ENCODE measurements around the gene MAEA.
A peak's percentile ranks its signal among the peaks of the same experiment; 100 is the strongest.

MAEA gene

GRCh38 chr4:1337951-1338751, 48.5 kb downstream of the MAEA start:
- DNase-seq = no peak

- DNase-seq = no peak
Observed at GRCh38 chr4:1338752-1339414, 49.2 kb downstream of the MAEA start.

- DNase-seq = no peak
Observed at GRCh38 chr4:1339489-1339888, 49.8 kb downstream of the MAEA start.

GRCh38 chr4:1340181-1340747, 50.6 kb downstream of the MAEA start:
- DNase-seq = no peak

GRCh38 chr4:1340861-1341260, 51.2 kb downstream of the MAEA start:
- DNase-seq = no peak

DNA sequence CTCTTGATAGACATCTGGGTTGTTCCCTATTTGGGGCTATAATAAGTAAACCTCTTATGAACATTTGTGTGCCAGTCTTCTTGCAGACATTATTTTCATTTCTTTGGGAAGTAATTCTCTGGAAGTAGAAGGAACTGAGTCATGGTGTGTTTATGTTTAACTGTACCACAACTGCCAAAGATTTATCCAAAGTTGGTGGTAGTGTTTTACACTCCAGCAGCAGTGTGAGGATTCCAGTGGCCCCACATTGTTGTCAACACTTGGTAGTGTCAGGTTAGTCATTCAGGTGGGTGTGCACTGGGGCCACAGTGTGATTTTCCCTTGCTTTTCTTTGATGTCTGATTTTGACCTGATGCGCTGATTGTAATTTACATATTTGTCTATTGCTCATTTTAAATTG, 52.3 kb downstream of the MAEA start:
- no peak for DNase-seq

GRCh38 chr4:1344696-1345095, 55.0 kb downstream of the MAEA start:
- DNase-seq = no peak

GRCh38 chr4:1345903-1346780, 56.5 kb downstream of the MAEA start:
- DNase-seq = peak; percentile 65

- peak; percentile 100 for DNase-seq
Observed at GRCh38 chr4:1346781-1347409, 57.2 kb downstream of the MAEA start, which contains the start of gene UVSSA. UVSSA (plus strand) TSS chr4:1347208; CDS start chr4:1348092, 884 bp downstream.

- DNase-seq = peak; percentile 55
Observed at GRCh38 chr4:1347410-1347864, 57.7 kb downstream of the MAEA start.

DNA sequence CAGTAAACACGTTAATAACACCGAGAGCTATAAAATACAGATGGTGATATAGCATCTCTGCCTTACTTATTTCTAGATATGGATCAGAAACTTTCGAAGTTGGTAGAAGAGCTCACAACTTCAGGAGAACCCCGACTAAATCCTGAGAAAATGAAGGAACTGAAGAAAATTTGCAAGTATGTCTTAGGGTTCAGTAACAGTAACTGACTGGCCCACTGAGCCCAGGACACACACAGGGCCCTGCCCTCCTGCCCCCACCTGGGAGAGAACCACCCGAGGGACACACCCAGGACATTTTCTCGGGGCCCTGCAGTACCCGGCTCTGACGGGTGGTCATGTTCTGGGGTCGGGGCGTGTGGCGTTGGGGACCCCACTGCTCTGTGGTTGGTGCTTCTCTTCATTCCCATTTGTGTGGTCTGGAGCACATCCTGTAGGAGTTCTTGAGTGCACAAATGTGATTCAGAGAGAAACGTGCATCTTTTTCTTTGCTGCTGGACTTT, 58.4 kb downstream of the MAEA start:
- no peak for DNase-seq

- DNase-seq = no peak
Observed at GRCh38 chr4:1348746-1349145, 59.1 kb downstream of the MAEA start.

GRCh38 chr4:1349359-1350168, 59.9 kb downstream of the MAEA start:
- DNase-seq = no peak

DNA sequence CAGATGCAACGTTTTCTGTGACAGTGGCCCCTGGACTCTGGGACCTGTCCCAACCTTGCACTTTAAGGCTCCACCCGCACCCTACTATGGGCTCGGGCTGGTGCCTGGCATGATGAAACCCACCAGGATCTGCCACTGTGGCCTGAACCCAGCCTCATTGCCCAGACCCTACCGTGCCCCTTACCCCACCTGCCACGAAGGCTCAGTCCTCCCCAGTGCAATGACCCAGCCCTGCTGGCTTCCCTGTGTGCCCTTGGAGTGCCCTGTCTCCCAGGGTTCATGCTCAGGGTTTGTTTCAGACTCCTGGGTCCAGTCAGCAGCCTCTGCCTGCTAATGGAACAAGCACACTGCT, 60.5 kb downstream of the MAEA start:
- no peak for DNase-seq

GRCh38 chr4:1351854-1352566, 62.3 kb downstream of the MAEA start:
- DNase-seq = peak; percentile 88

DNA sequence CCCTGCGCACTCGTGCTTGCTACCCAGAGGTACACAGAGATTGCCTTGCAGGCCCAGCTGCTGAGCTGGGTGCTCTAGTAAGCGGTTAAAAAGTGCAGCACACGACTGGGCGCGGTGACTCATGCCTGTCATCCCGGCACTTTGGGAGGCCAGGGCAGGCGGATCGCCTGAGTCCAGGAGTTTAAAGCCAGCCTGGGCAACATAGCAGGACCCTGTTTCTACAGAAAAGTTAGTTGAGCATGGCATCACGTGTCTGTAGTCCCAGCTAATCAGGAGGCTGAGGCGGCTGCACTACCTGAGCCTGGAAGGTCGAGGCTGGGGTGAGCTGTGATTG, 62.8 kb downstream of the MAEA start:
- DNase-seq = no peak

DNA sequence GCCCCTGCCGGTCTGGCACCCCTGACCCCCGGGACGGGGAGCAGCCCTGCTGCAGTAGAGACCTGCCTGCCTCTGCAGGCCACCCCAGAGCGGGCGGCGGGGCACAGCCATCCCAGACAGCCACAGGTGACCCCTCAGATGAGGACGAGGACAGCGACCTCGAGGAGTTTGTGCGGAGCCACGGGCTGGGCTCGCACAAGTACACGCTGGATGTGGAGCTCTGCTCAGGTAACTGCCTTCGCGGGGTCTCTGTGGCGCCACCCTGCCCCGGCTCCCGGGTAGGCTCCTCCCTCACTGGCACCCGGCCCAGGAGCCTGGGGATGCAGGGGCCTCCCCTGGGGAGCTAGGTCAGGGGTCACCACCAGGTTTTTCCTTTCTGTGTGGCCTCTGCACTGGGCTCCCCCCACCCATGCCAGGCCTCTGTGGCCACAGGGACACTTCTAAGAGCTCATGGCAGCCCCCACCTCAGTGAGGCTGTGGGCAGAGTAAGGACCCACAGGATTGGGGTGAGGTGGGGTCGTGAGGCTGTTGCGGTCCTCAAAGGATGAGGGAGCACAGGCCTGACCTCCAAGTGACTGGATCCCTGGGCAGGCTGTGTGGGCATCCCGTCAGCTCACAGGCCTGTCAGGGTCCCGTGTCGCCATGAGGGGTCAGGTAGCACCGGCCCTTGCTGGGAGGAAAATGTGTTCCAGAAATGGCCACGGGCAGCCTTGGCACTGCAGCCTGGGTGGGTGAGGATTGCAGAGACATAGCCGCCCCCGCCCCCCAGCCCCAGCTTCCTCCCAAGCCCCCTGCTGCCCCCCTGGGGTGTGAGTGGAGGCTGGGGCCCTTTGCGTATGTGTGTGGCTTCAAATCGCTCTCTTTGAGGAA, 63.7 kb downstream of the MAEA start:
- no peak for DNase-seq

DNA sequence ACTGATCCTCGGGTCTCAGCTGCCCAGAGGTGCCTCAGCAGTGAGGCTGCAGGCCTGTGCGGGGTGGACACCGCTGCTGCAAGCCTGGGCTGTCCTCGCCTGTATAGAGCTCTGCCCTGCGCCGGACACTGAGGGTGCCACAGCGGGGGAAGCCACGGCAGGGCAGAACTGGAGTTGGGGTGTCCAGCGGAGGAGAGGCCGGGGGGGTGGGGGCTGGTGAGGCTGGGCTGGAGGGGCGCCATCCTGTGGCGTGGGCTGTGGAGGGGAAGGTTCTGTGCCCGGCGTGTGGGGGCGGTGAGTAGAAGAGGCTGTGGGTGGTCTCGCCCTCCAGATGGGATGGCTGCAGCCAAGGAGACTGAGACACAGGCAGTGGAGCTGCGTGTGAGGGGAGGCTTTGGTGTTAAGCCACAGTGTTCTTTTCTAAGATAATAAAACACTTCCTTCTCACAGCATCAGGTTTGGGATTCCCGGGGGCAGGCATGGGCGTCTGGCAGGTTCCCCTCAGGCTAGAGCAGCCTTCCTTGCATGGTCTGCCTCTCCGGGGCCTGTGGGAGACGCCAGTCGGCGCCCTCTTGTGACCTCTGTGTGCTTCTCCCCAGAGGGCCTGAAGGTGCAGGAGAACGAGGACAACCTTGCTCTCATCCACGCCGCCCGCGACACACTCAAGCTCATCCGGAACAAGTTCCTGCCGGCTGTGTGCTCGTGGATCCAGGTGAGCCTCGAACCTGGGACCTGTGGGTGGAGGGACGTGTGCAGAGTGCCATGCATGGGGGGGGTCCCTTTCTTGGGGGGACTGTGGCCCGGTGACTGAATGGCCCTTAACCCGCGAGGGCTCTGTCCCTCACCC, 64.7 kb downstream of the MAEA start:
- no peak for DNase-seq

DNA sequence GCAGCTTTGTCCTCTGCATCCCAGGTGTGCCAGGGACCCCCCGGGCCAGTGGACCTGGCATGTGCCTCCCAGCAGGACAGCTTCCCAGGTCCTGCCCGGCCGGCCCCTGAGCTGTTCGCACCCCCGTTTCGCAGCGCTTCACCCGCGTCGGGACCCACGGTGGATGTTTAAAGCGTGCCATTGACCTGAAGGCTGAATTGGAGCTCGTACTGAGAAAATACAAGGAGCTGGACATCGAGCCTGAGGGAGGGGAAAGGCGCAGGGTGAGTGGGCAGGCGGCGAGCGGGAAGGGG, 65.2 kb downstream of the MAEA start:
- no peak for DNase-seq
